HepG2 (cell line): ENCODE results near the gene CACNB4. TPM values are rescaled to one million over a fixed set of nuclear protein-coding genes. Genes with fewer than 3 reads are reported as not detected.

Experiments
- ATAC-seq: fragments of 200-7000 bp; cut with Tn5 transposase; 3 replicates; pipeline ENCODE4 v1.9.1; 2020; ENCODE audit warnings: mild to moderate bottlenecking, moderate library complexity
- BruUV-seq: library from RNA; stranded (reverse); fragments of 400-500 nt; replicated peaks from 2 replicates; lab custom pipeline; 2021; lab: Mats Ljungman, UMichigan
- CTCF ChIA-PET: fragments of 300-600 bp; formaldehyde crosslinking; extraction: SDS; loops from one replicate; lab custom pipeline; 2021; ENCODE audit warnings: low total read pairs, inconsistent platforms, low intra/inter-chr PET ratio; lab: Yijun Ruan, JAX
- POLR2A ChIA-PET: fragments of 350-600 bp; sonication (Branson Sonifier 250); formaldehyde crosslinking; loops from one replicate; lab custom pipeline; 2020; ENCODE audit warnings: antibody characterized with exemption, inconsistent platforms; lab: Yijun Ruan, JAX
- DNase-seq: peaks from one replicate; pipeline ENCODE4 v3.0.0-alpha.2; 2015; ENCODE audit warnings: low spot score
- FAIRE-seq: peaks from 3 replicates; lab custom pipeline; 2011; peaks lifted over from hg19 to GRCh38; lab: Jason Lieb, UNC
- H2AFZ ChIP-seq: one replicate; pipeline ENCODE4 v1.6.1; 2011; ENCODE audit warnings: low read length, inconsistent platforms
- H3K27ac ChIP-seq: fragments of 300-600 bp; 3 replicates; pipeline ENCODE4 v1.8.0; 2011; ENCODE audit warnings: mixed run types, mild to moderate bottlenecking, mixed read lengths, low read length, inconsistent platforms; ENCODE audit not compliant: insufficient read depth; ENCODE audit errors: extremely low read length
- H3K27me3 ChIP-seq, 2 experiments: fragments of 200-600 bp in 1 of 2; 2 replicates in 1 of 2; 3 replicates in 1 of 2; pipeline versions ENCODE4 v1.6.0 to v1.8.0; 2011; ENCODE audit warnings: low read length in 2 of 2, mild to moderate bottlenecking in 2 of 2, moderate library complexity in 2 of 2, inconsistent platforms in 1 of 2; ENCODE audit not compliant: insufficient read depth in 2 of 2, control insufficient read depth in 1 of 2
- H3K36me3 ChIP-seq, 2 experiments: fragments of 200-600 bp in 1 of 2; replicated peaks in 1 of 2; 2 replicates in 1 of 2; 3 replicates in 1 of 2; pipeline versions ENCODE4 v1.5.1 to v1.8.0; 2011; ENCODE audit warnings: low read length in 2 of 2, inconsistent platforms in 1 of 2; ENCODE audit not compliant: insufficient read depth in 2 of 2, control insufficient read depth in 1 of 2
- H3K4me1 ChIP-seq: 2 replicates; pipeline ENCODE4 v1.5.1; 2012; ENCODE audit warnings: low read length, inconsistent platforms; ENCODE audit not compliant: insufficient read depth
- H3K4me2 ChIP-seq: 2 replicates; pipeline ENCODE4 v1.6.0; 2011; ENCODE audit warnings: low read depth, low read length, inconsistent platforms
- H3K4me3 ChIP-seq, 3 experiments: fragments of 200-600 bp in 1 of 3; sonication (generic), shearing (Covaris generic) in 1 of 3; replicated peaks in 1 of 3; 2 replicates each; pipeline ENCODE4 v1.5.1; 2011 to 2016; ENCODE audit warnings: low read length in 3 of 3, inconsistent platforms in 2 of 3, low read depth in 2 of 3, mild to moderate bottlenecking in 2 of 3, control low read depth in 1 of 3, mixed read lengths in 1 of 3; ENCODE audit not compliant: insufficient read depth in 1 of 3
- H3K79me2 ChIP-seq: one replicate; pipeline ENCODE4 v1.6.1; 2011; ENCODE audit warnings: low read length, inconsistent platforms; ENCODE audit not compliant: insufficient read depth
- H3K9ac ChIP-seq: 2 replicates; pipeline ENCODE4 v1.6.0; 2011; ENCODE audit warnings: mild to moderate bottlenecking, low read depth, low read length, inconsistent platforms; ENCODE audit not compliant: insufficient read depth
- H3K9me3 ChIP-seq: 2 replicates; pipeline ENCODE4 v1.5.1; 2012; ENCODE audit warnings: mild to moderate bottlenecking, low read length
- H4K20me1 ChIP-seq: 2 replicates; pipeline ENCODE4 v1.6.0; 2011; ENCODE audit warnings: inconsistent platforms, mild to moderate bottlenecking, low read length, moderate library complexity; ENCODE audit not compliant: insufficient read depth
- FOXC1 ChIP-seq: sonication (generic); formaldehyde crosslinking; IDR thresholded peaks from 2 replicates; pipeline ENCODE4 v1.8.0; 2022; ENCODE audit warnings: mild to moderate bottlenecking, missing genetic modification reagents, borderline replicate concordance
- GMEB1 ChIP-seq: sonication (generic); formaldehyde crosslinking; IDR thresholded peaks from 2 replicates; pipeline ENCODE4 v1.5.1; 2020; ENCODE audit warnings: missing genetic modification reagents, mild to moderate bottlenecking, borderline replicate concordance
- NFE2L1 ChIP-seq: sonication (generic); formaldehyde crosslinking; IDR thresholded peaks from 2 replicates; pipeline ENCODE4 v1.4.0; 2020; ENCODE audit warnings: missing genetic modification reagents, mild to moderate bottlenecking, borderline replicate concordance
- PHF21A ChIP-seq: sonication (generic); formaldehyde crosslinking; IDR thresholded peaks from 2 replicates; pipeline ENCODE4 v1.5.0; 2020; ENCODE audit warnings: mild to moderate bottlenecking, missing genetic modification reagents
- TAF1 ChIP-seq: sonication (generic); formaldehyde crosslinking; IDR thresholded peaks from 2 replicates; pipeline ENCODE4 v1.4.0; 2020; ENCODE audit warnings: missing genetic modification reagents
- XBP1 ChIP-seq: sonication (generic); formaldehyde crosslinking; IDR thresholded peaks from 2 replicates; pipeline ENCODE4 v1.5.0; 2020; ENCODE audit warnings: missing genetic modification reagents
- ZNF557 ChIP-seq: sonication (generic); formaldehyde crosslinking; IDR thresholded peaks from 2 replicates; pipeline ENCODE4 v1.4.0; 2020; ENCODE audit warnings: missing genetic modification reagents
- ZNF746 ChIP-seq: sonication (generic); formaldehyde crosslinking; IDR thresholded peaks from 2 replicates; pipeline ENCODE4 v1.8.0; 2022; ENCODE audit warnings: mild to moderate bottlenecking, missing genetic modification reagents
- WGBS: methylation state at CpG from one replicate; pipeline ENCODE4 v1.1.6; 2017; ENCODE audit warnings: low lambda C conversion rate; 5-methylcytosine and 5-hydroxymethylcytosine counted together
- in situ Hi-C: cut with HindIII; loops from 2 replicates; pipeline ENCODE4 v1.10.0; 2017; ENCODE audit warnings: low pct_unique_long_range_greater_than_20kb; ENCODE audit not compliant: extremely low pct_ligation_motif_present
- intact Hi-C: fragments of 100-400 bp; cut with micrococcal nuclease; formaldehyde crosslinking; loops from one replicate; pipeline ENCODE4 v1.10.0; 2022; ENCODE audit not compliant: unreplicated experiment
- polyA plus RNA-seq, 8 experiments: library from polyadenylated mRNA; depleted of rRNA in 3 of 8; stranded (reverse) in 7 of 8; unstranded in 1 of 8; fragments of >200 nt; fragmentation: Illumina TruSeq in 4 of 8; extraction: Trizol in 4 of 8; gene quantifications; 2 replicates each; pipeline versions ENCODE4 v1.2.1 to v1.2.3, GENCODE V29; 2011 to 2016; ENCODE audit warnings: low read depth in 4 of 8, missing spikeins in 1 of 8, mixed read lengths in 1 of 8; ENCODE audit not compliant: insufficient read depth in 1 of 8
- total RNA-seq, 5 experiments: library from RNA; depleted of rRNA; stranded (reverse); fragments of >200 nt; fragmentation: Illumina TruSeq; extraction: Trizol; gene quantifications; 2 replicates each; pipeline ENCODE4 v1.2.3, GENCODE V29; 2016; ENCODE audit warnings: low read depth in 1 of 5
- TF ChIP-seq, protein P1 (sequence below): sonication (generic); formaldehyde crosslinking; IDR thresholded peaks from 2 replicates; pipeline ENCODE4 v1.5.1; 2020; ENCODE audit warnings: mild to moderate bottlenecking, missing genetic modification reagents, moderate library complexity
- TF ChIP-seq, protein P2 (sequence below), 2 experiments: sonication (generic) in 1 of 2; formaldehyde crosslinking in 1 of 2; IDR thresholded peaks; 2 replicates each; pipeline versions ENCODE4 v1.4.0 to v1.6.1; 2016 to 2020; ENCODE audit warnings: borderline replicate concordance in 1 of 2, low read depth in 1 of 2, mild to moderate bottlenecking in 1 of 2, missing genetic modification reagents in 1 of 2

The CACNB4 gene
- total and polyA plus RNA-seq, 2 of the 13 experiments (the other 11 are each of a cell fraction or from before 2014, with no cell fraction given): 5.1 to 14.3 TPM

DNA sequence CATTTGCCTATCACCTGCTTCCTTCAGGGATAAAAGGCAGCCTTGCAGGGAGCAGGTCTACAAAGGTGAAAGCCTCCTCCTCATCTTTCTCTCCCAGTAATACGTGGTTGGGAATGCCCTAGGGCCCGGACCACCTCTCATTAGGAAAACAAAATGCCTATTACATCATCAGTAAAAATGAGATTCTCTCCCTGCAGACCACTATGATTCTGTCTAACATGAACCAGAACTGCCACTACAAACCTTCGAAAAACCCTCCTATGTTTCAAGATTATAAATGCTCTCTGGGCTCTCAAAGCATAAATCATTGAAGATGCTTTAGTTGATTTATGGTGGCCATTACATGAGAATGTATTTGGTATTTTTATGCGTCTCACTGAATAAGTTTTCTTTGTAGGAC lies 162.2 kb downstream of the CACNB4 start:
- DNase-seq: no peak
- Histone ChIP-seq H3K9ac (no peak overlapping the region), H3K27me3 (no peaks in the 10 kb centered on the region), H3K4me3 (no peak overlapping the region), H3K4me2 (no peak overlapping the region), H3K4me1 (peaks cover 13% of the 10 kb centered on the region), H2AFZ (no peak overlapping the region), H4K20me1 (no peaks in the 10 kb centered on the region), H3K9me3 (no peaks in the 10 kb centered on the region), H3K79me2 (no peaks in the 10 kb centered on the region), H3K27ac (no peak overlapping the region), H3K36me3 (no peaks in the 10 kb centered on the region)
- FAIRE-seq: no peak
- intact Hi-C loops: no loop called here
- ChIA-PET POLR2A (no interaction called here), CTCF (no interaction called here)
- TF ChIP-seq, protein P1, sequence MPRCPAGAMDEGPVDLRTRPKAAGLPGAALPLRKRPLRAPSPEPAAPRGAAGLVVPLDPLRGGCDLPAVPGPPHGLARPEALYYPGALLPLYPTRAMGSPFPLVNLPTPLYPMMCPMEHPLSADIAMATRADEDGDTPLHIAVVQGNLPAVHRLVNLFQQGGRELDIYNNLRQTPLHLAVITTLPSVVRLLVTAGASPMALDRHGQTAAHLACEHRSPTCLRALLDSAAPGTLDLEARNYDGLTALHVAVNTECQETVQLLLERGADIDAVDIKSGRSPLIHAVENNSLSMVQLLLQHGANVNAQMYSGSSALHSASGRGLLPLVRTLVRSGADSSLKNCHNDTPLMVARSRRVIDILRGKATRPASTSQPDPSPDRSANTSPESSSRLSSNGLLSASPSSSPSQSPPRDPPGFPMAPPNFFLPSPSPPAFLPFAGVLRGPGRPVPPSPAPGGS (CRISPR knock-in tag): no peak
- TF ChIP-seq GMEB1 (CRISPR knock-in tag): no peak
- no peak for TF ChIP-seq PHF21A (CRISPR knock-in tag)
- 78% methylated on average over 4 of the region's 4 CpGs for WGBS
- in situ Hi-C loops: no loop called here
- BruUV-seq: no TSS peak
- ATAC-seq: no peak

DNA sequence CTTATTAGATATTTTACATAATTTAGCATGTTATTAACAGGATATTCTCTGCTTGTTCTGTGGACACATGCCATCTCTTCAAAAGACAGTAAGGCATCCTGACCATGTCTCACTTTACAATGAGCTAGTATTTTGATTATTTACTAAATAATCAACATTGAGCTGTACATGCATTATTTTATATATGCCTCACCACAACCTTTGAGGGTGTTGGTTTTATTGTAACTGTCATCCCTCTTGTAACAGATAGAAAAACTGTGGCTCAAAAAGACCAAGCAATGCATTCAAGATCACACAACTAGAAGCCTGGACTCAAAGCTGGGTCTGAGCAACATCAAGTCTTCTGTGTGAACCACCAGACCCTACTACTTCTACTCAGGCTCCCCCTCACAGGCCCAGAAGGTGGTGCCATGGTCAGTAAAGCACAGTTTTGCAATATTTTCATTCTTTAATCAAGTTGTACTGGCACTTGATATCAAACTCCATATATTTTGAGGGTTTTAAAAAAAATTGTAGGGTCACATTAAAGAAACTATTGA lies 165.5 kb downstream of the CACNB4 start:
- Histone ChIP-seq H3K9ac (no peak overlapping the region), H3K27ac (no peak overlapping the region), H2AFZ (no peak overlapping the region), H3K9me3 (no peaks in the 10 kb centered on the region), H4K20me1 (no peaks in the 10 kb centered on the region), H3K4me3 (no peak overlapping the region), H3K4me2 (no peak overlapping the region), H3K36me3 (no peaks in the 10 kb centered on the region), H3K4me1 (peaks cover 11% of the 10 kb centered on the region; the same call in 1 of the 2 replicates), H3K27me3 (no peaks in the 10 kb centered on the region), H3K79me2 (no peaks in the 10 kb centered on the region)
- ATAC-seq (no peak), DNase-seq (no peak), FAIRE-seq (no peak)
- intact Hi-C loops: no loop called here
- in situ Hi-C loops: no loop called here
- CTCF ChIA-PET: no interaction called here
- POLR2A ChIA-PET: no interaction called here
- no TSS peak for BruUV-seq
- TF ChIP-seq, protein P2, sequence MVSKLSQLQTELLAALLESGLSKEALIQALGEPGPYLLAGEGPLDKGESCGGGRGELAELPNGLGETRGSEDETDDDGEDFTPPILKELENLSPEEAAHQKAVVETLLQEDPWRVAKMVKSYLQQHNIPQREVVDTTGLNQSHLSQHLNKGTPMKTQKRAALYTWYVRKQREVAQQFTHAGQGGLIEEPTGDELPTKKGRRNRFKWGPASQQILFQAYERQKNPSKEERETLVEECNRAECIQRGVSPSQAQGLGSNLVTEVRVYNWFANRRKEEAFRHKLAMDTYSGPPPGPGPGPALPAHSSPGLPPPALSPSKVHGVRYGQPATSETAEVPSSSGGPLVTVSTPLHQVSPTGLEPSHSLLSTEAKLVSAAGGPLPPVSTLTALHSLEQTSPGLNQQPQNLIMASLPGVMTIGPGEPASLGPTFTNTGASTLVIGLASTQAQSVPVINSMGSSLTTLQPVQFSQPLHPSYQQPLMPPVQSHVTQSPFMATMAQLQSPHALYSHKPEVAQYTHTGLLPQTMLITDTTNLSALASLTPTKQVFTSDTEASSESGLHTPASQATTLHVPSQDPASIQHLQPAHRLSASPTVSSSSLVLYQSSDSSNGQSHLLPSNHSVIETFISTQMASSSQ (IDR thresholded peaks at IDR 0.05; ENCODE audit: low read depth): no peak
- TF ChIP-seq, protein P2 (CRISPR knock-in tag; IDR thresholded peaks at IDR 0.05; ENCODE audit: borderline replicate concordance): no peak
- no peak for TF ChIP-seq ZNF746 (CRISPR knock-in tag)
- TF ChIP-seq NFE2L1 (CRISPR knock-in tag): no peak
- TF ChIP-seq TAF1 (CRISPR knock-in tag): no peak
- no peak for TF ChIP-seq XBP1
- no peak for TF ChIP-seq FOXC1
- no peak for TF ChIP-seq ZNF557 (CRISPR knock-in tag)
